Neural cell (in vitro differentiated cells): ENCODE measurements around the gene ZP2.

Experiments
- EZH2 ChIP-seq: fragments of 200-600, 300-800 bp; shearing (Covaris generic), sonication (generic); IDR thresholded peaks from 2 replicates; pipeline ENCODE4 v1.6.1; 2014; ENCODE audit warnings: antibody characterized with exemption, low read length, borderline replicate concordance, mild to moderate bottlenecking; ENCODE audit not compliant: insufficient read depth, poor library complexity, severe bottlenecking
- TF ChIP-seq, protein P1 (sequence below): fragments of 450-650 bp; IDR thresholded peaks from 2 replicates; pipeline ENCODE4 v1.5.1; 2014; ENCODE audit warnings: antibody characterized with exemption, mild to moderate bottlenecking, moderate library complexity; ENCODE audit not compliant: poor library complexity, severe bottlenecking

DNA sequence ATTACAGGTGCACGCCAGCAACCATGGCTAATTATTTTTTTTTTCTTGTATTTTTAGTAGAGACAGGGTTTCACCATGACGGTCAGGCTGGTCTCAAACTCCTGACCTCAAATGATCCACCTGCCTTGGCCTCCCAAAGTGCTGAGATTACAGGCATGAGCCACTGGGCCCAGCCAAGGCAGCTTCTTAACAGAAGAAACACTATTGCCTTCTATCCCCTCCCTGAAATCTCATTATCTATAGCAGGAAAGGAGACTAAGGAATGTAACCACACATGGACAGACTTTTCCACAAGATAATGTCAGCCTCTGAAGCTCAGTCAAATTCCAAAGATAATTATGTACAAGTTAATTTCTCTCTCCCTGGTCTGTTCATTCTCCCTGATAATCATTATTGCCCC lies 5.7 kb upstream of the ZP2 start:
- TF ChIP-seq EZH2 = no peak
- TF ChIP-seq, protein P1, sequence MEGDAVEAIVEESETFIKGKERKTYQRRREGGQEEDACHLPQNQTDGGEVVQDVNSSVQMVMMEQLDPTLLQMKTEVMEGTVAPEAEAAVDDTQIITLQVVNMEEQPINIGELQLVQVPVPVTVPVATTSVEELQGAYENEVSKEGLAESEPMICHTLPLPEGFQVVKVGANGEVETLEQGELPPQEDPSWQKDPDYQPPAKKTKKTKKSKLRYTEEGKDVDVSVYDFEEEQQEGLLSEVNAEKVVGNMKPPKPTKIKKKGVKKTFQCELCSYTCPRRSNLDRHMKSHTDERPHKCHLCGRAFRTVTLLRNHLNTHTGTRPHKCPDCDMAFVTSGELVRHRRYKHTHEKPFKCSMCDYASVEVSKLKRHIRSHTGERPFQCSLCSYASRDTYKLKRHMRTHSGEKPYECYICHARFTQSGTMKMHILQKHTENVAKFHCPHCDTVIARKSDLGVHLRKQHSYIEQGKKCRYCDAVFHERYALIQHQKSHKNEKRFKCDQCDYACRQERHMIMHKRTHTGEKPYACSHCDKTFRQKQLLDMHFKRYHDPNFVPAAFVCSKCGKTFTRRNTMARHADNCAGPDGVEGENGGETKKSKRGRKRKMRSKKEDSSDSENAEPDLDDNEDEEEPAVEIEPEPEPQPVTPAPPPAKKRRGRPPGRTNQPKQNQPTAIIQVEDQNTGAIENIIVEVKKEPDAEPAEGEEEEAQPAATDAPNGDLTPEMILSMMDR = no peak
